Subcutaneous adipose tissue (tissue), 4 donors: Measurements from ENCODE around the gene CACNA1E. TPM values are rescaled to one million over a fixed set of nuclear protein-coding genes. Genes with fewer than 3 reads are reported as not detected.

Source experiments
- total RNA-seq, 4 donors: library from RNA; depleted of rRNA; stranded (reverse); fragments of >200 nt; gene quantifications; one replicate each; pipeline ENCODE4 v1.1.0, GENCODE V29; 2016
- TF ChIP-seq, protein P1 (sequence below): fragments of 450-650 bp; IDR thresholded peaks from one replicate; pipeline ENCODE4 v1.5.1; 2016; ENCODE audit warnings: low read depth, mild to moderate bottlenecking, control low read depth, antibody characterized with exemption, moderate library complexity

CACNA1E gene
- total RNA-seq, 4 donors from 2014 or later: 0.16 to 0.19 TPM; not detected in 2

DNA sequence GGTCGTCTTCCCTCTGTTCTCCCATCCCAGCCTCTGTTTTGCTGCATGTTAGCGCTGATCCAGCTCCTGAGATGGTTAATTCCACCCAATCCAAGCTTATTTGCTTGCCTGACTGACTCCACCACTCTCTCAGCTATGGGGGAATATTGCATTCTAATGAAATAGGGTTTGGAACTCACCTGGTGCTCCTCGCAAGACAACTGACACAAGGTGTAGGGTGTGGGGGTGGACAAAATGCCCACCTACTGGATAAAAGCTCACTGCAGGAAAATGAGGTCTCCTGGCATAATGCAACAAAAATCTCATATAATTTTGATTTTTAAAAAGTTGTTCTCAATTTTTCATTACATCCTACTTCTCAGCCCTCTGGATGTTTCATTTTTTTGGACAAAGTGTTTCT lies 319.1 kb downstream of the CACNA1E start:
- TF ChIP-seq, protein P1, sequence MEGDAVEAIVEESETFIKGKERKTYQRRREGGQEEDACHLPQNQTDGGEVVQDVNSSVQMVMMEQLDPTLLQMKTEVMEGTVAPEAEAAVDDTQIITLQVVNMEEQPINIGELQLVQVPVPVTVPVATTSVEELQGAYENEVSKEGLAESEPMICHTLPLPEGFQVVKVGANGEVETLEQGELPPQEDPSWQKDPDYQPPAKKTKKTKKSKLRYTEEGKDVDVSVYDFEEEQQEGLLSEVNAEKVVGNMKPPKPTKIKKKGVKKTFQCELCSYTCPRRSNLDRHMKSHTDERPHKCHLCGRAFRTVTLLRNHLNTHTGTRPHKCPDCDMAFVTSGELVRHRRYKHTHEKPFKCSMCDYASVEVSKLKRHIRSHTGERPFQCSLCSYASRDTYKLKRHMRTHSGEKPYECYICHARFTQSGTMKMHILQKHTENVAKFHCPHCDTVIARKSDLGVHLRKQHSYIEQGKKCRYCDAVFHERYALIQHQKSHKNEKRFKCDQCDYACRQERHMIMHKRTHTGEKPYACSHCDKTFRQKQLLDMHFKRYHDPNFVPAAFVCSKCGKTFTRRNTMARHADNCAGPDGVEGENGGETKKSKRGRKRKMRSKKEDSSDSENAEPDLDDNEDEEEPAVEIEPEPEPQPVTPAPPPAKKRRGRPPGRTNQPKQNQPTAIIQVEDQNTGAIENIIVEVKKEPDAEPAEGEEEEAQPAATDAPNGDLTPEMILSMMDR: no peak

GRCh38 chr1:181803421-181803820 lies 320.1 kb downstream of the CACNA1E start:
- TF ChIP-seq, protein P1: no peak

- TF ChIP-seq, protein P1: no peak
Measured at GRCh38 chr1:181804989-181805388, 321.7 kb downstream of the CACNA1E start.

- TF ChIP-seq, protein P1: no peak
Measured at GRCh38 chr1:181806746-181807145, 323.4 kb downstream of the CACNA1E start.

GRCh38 chr1:181807251-181807650 lies 323.9 kb downstream of the CACNA1E start:
- TF ChIP-seq, protein P1: no peak

DNA sequence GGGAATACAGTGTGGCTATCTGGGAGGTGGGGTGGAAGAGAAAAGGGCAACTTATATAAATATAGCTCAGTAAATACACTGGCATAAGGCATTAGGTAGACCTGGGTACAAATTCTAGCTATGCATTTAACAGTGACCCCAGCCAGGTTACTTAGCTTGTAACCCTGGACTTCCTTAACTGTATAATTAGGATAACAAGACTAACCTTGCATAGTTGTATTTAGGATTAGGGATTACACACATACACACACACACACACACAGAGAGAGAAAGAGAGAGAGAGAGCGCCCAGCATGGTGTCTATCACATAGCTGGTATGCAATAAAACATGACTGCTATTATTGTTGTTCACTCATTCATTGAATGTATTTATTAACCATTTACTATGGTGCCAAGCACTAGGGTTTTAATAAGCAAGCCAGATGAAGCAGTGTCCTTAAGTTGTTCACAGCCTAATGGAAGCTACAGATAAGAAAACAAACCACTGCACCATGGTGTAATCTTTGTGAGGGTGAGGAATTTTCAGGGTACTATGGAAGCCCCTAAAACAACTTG lies 326.8 kb downstream of the CACNA1E start:
- TF ChIP-seq, protein P1: no peak

GRCh38 chr1:181812208-181812607 lies 328.9 kb downstream of the CACNA1E start:
- TF ChIP-seq, protein P1: no peak
